ENCODE results near the gene INTS11. TPM values are rescaled to one million over a fixed set of nuclear protein-coding genes. Genes with fewer than 3 reads are reported as not detected.

INTS11 gene
- total and polyA plus RNA-seq, 10 of the 15 experiments (the other 5 are each of a cell fraction or from before 2014, with no cell fraction given): 2.5 to 117 (median 77.7) TPM

Small RNA genes within 50 kb of the gene (microRNA-seq; reads per million reads assigned to microRNA genes)
- 0.56 reads per million for gene MIR6726
- 0.56 reads per million for gene MIR6727
- gene MIR6808: not detected

Small RNA genes within 50 kb of the gene (small RNA-seq; reads per million reads assigned to genes)
- not detected for gene MIR6726

Other genes starting within 250 kb of the INTS11 start
Only the 7 nearest of the 24 such genes appear.
- gene SCNN1D, start 44.2 kb downstream of the INTS11 start, total RNA-seq (2014; rRNA removed): 0.60 and 0.85 TPM in 2 replicates
- 0.13 and 0.41 TPM in 2 replicates for gene SCNN1D, start 44.2 kb downstream of the INTS11 start, total RNA-seq (2014; rRNA removed; fragmentation: Illumina TruSeq; extraction: Trizol)
- gene SCNN1D, start 44.2 kb downstream of the INTS11 start, total RNA-seq (2021): 1.9 and 2.3 TPM in 2 replicates
- gene SCNN1D, start 44.2 kb downstream of the INTS11 start, polyA plus RNA-seq (2011; rRNA removed): 0.10 and 0.18 TPM in 2 replicates
- 0.06 TPM in 1 of 2 replicates, not detected in the other for gene SCNN1D, start 44.2 kb downstream of the INTS11 start, polyA plus RNA-seq (2014; fragmentation: Illumina TruSeq; extraction: Trizol)
- under 1 TPM in 1 of 2 experiments, not detected in 1; 0.07 TPM for gene SCNN1D, start 44.2 kb downstream of the INTS11 start, polyA plus RNA-seq (2014; fragmentation: Nextera tagmentation; extraction: Ambion mirVana)
- 2.0 and 2.3 TPM in 2 replicates for gene SCNN1D, start 44.2 kb downstream of the INTS11 start, polyA plus RNA-seq (2014; rRNA removed)
- gene SCNN1D, start 44.2 kb downstream of the INTS11 start, polyA plus RNA-seq (2016; fragmentation: Nextera tagmentation; extraction: Ambion mirVana): under 1 TPM; 0.11 to 0.62 TPM
- gene ACAP3, start 16.7 kb downstream of the INTS11 start, total RNA-seq (2014; rRNA removed): 17.6 and 22.1 TPM in 2 replicates
- gene ACAP3, start 16.7 kb downstream of the INTS11 start, total RNA-seq (2014; rRNA removed; fragmentation: Illumina TruSeq; extraction: Trizol): 4.0 and 4.4 TPM in 2 replicates
- 29.8 and 34.2 TPM in 2 replicates for gene ACAP3, start 16.7 kb downstream of the INTS11 start, total RNA-seq (2021)
- 4.6 and 8.3 TPM in 2 replicates for gene ACAP3, start 16.7 kb downstream of the INTS11 start, polyA plus RNA-seq (2011; rRNA removed)
- gene ACAP3, start 16.7 kb downstream of the INTS11 start, polyA plus RNA-seq (2014; fragmentation: Illumina TruSeq; extraction: Trizol): 0.62 and 4.5 TPM in 2 replicates
- under 1 TPM; 0.05 to 0.11 TPM for gene ACAP3, start 16.7 kb downstream of the INTS11 start, polyA plus RNA-seq (2014; fragmentation: Nextera tagmentation; extraction: Ambion mirVana)
- gene ACAP3, start 16.7 kb downstream of the INTS11 start, polyA plus RNA-seq (2014; rRNA removed): 28.1 and 32.7 TPM in 2 replicates
- gene ACAP3, start 16.7 kb downstream of the INTS11 start, polyA plus RNA-seq (2016; fragmentation: Nextera tagmentation; extraction: Ambion mirVana): 10 to 100 TPM in 1 of 2 experiments, 1 to 10 TPM in 1; 5.9 to 10.9 TPM
- gene PUSL1, start 16.1 kb downstream of the INTS11 start, total RNA-seq (2014; rRNA removed): 21.3 and 28.4 TPM in 2 replicates
- 5.3 and 6.0 TPM in 2 replicates for gene PUSL1, start 16.1 kb downstream of the INTS11 start, total RNA-seq (2014; rRNA removed; fragmentation: Illumina TruSeq; extraction: Trizol)
- gene PUSL1, start 16.1 kb downstream of the INTS11 start, total RNA-seq (2021): 26.0 and 27.2 TPM in 2 replicates
- 1.9 and 5.0 TPM in 2 replicates for gene PUSL1, start 16.1 kb downstream of the INTS11 start, polyA plus RNA-seq (2011; rRNA removed)
- 0.13 and 2.5 TPM in 2 replicates for gene PUSL1, start 16.1 kb downstream of the INTS11 start, polyA plus RNA-seq (2014; fragmentation: Illumina TruSeq; extraction: Trizol)
- 1 to 10 TPM in 1 of 2 experiments, under 1 TPM in 1; 0.16 to 1.5 TPM for gene PUSL1, start 16.1 kb downstream of the INTS11 start, polyA plus RNA-seq (2014; fragmentation: Nextera tagmentation; extraction: Ambion mirVana)
- 24.3 and 28.6 TPM in 2 replicates for gene PUSL1, start 16.1 kb downstream of the INTS11 start, polyA plus RNA-seq (2014; rRNA removed)
- gene PUSL1, start 16.1 kb downstream of the INTS11 start, polyA plus RNA-seq (2016; fragmentation: Nextera tagmentation; extraction: Ambion mirVana): 10 to 100 TPM; 27.5 to 28.4 TPM
- 16.7 and 21.2 TPM in 2 replicates for gene CPTP, start 142 bp upstream of the INTS11 start, total RNA-seq (2014; rRNA removed)
- 2.8 and 4.3 TPM in 2 replicates for gene CPTP, start 142 bp upstream of the INTS11 start, total RNA-seq (2014; rRNA removed; fragmentation: Illumina TruSeq; extraction: Trizol)
- 19.6 and 20.2 TPM in 2 replicates for gene CPTP, start 142 bp upstream of the INTS11 start, total RNA-seq (2021)
- 1.7 and 2.9 TPM in 2 replicates for gene CPTP, start 142 bp upstream of the INTS11 start, polyA plus RNA-seq (2011; rRNA removed)
- gene CPTP, start 142 bp upstream of the INTS11 start, polyA plus RNA-seq (2014; fragmentation: Illumina TruSeq; extraction: Trizol): 1.8 TPM in 1 of 2 replicates, not detected in the other
- under 1 TPM; 0.06 to 0.18 TPM for gene CPTP, start 142 bp upstream of the INTS11 start, polyA plus RNA-seq (2014; fragmentation: Nextera tagmentation; extraction: Ambion mirVana)
- gene CPTP, start 142 bp upstream of the INTS11 start, polyA plus RNA-seq (2014; rRNA removed): 15.7 and 19.2 TPM in 2 replicates
- gene CPTP, start 142 bp upstream of the INTS11 start, polyA plus RNA-seq (2016; fragmentation: Nextera tagmentation; extraction: Ambion mirVana): 10 to 100 TPM; 17.7 to 24.3 TPM
- 0.05 and 0.06 TPM in 2 replicates for gene TAS1R3, start 6.6 kb upstream of the INTS11 start, total RNA-seq (2014; rRNA removed)
- 0.04 and 0.05 TPM in 2 replicates for gene TAS1R3, start 6.6 kb upstream of the INTS11 start, total RNA-seq (2014; rRNA removed; fragmentation: Illumina TruSeq; extraction: Trizol)
- gene TAS1R3, start 6.6 kb upstream of the INTS11 start, total RNA-seq (2021): 0.29 and 0.51 TPM in 2 replicates
- gene TAS1R3, start 6.6 kb upstream of the INTS11 start, polyA plus RNA-seq (2011; rRNA removed): 0.03 and 0.08 TPM in 2 replicates
- not detected in 2 replicates for gene TAS1R3, start 6.6 kb upstream of the INTS11 start, polyA plus RNA-seq (2014; fragmentation: Illumina TruSeq; extraction: Trizol)
- not detected for gene TAS1R3, start 6.6 kb upstream of the INTS11 start, polyA plus RNA-seq (2014; fragmentation: Nextera tagmentation; extraction: Ambion mirVana)
- 0.19 and 0.41 TPM in 2 replicates for gene TAS1R3, start 6.6 kb upstream of the INTS11 start, polyA plus RNA-seq (2014; rRNA removed)
- under 1 TPM; 0.08 to 0.38 TPM for gene TAS1R3, start 6.6 kb upstream of the INTS11 start, polyA plus RNA-seq (2016; fragmentation: Nextera tagmentation; extraction: Ambion mirVana)
- gene DVL1, start 24.8 kb upstream of the INTS11 start, total RNA-seq (2014; rRNA removed): 23.5 and 31.1 TPM in 2 replicates
- gene DVL1, start 24.8 kb upstream of the INTS11 start, total RNA-seq (2014; rRNA removed; fragmentation: Illumina TruSeq; extraction: Trizol): 6.1 and 7.5 TPM in 2 replicates
- 29.8 and 30.8 TPM in 2 replicates for gene DVL1, start 24.8 kb upstream of the INTS11 start, total RNA-seq (2021)
- 3.6 and 7.3 TPM in 2 replicates for gene DVL1, start 24.8 kb upstream of the INTS11 start, polyA plus RNA-seq (2011; rRNA removed)
- gene DVL1, start 24.8 kb upstream of the INTS11 start, polyA plus RNA-seq (2014; fragmentation: Illumina TruSeq; extraction: Trizol): 0.48 and 1.6 TPM in 2 replicates
- gene DVL1, start 24.8 kb upstream of the INTS11 start, polyA plus RNA-seq (2014; fragmentation: Nextera tagmentation; extraction: Ambion mirVana): under 1 TPM; 0.10 to 0.53 TPM
- 29.6 and 35.6 TPM in 2 replicates for gene DVL1, start 24.8 kb upstream of the INTS11 start, polyA plus RNA-seq (2014; rRNA removed)
- gene DVL1, start 24.8 kb upstream of the INTS11 start, polyA plus RNA-seq (2016; fragmentation: Nextera tagmentation; extraction: Ambion mirVana): 1 to 10 TPM; 1.3 to 1.9 TPM
- gene MXRA8, start 33.9 kb upstream of the INTS11 start, total RNA-seq (2014; rRNA removed): not detected in 2 replicates
- not detected in 2 replicates for gene MXRA8, start 33.9 kb upstream of the INTS11 start, total RNA-seq (2014; rRNA removed; fragmentation: Illumina TruSeq; extraction: Trizol)
- gene MXRA8, start 33.9 kb upstream of the INTS11 start, total RNA-seq (2021): 0.29 and 0.54 TPM in 2 replicates
- gene MXRA8, start 33.9 kb upstream of the INTS11 start, polyA plus RNA-seq (2011; rRNA removed): 0.11 and 0.20 TPM in 2 replicates
- not detected in 2 replicates for gene MXRA8, start 33.9 kb upstream of the INTS11 start, polyA plus RNA-seq (2014; fragmentation: Illumina TruSeq; extraction: Trizol)
- gene MXRA8, start 33.9 kb upstream of the INTS11 start, polyA plus RNA-seq (2014; fragmentation: Nextera tagmentation; extraction: Ambion mirVana): not detected
- 0.19 and 0.27 TPM in 2 replicates for gene MXRA8, start 33.9 kb upstream of the INTS11 start, polyA plus RNA-seq (2014; rRNA removed)
- under 1 TPM in 1 of 2 experiments, not detected in 1; 0.15 TPM for gene MXRA8, start 33.9 kb upstream of the INTS11 start, polyA plus RNA-seq (2016; fragmentation: Nextera tagmentation; extraction: Ambion mirVana)